Endothelial cell of umbilical vein (primary cell): ENCODE results near the gene IFIT1B. TPM values are rescaled to one million over a fixed set of nuclear protein-coding genes. Genes with fewer than 3 reads are reported as not detected.
A peak's percentile ranks its signal among the peaks of the same experiment; 100 is the strongest.

Experiments
- BruUV-seq: library from RNA; stranded (reverse); fragments of 400-500 nt; replicated peaks from 2 replicates; lab custom pipeline; 2021; lab: Mats Ljungman, UMichigan
- CTCF ChIA-PET: fragments of 300-600, 350-600 bp; sonication (Branson Sonifier 250); formaldehyde crosslinking; loops from one replicate; lab custom pipeline; 2021; ENCODE audit warnings: antibody characterized with exemption, inconsistent platforms; lab: Charles Lee
- POLR2A ChIA-PET: fragments of 300-600, 350-600 bp; sonication (Branson Sonifier 250); formaldehyde crosslinking; loops from one replicate; lab custom pipeline; 2021; ENCODE audit warnings: antibody characterized with exemption, inconsistent platforms; lab: Charles Lee
- DNase-seq: peaks from one replicate; pipeline ENCODE4 v3.0.0-alpha.2; 2011; ENCODE audit warnings: low read depth, low spot score
- FAIRE-seq: peaks from 2 replicates; lab custom pipeline; 2011; peaks lifted over from hg19 to GRCh38; lab: Jason Lieb, UNC
- H2AFZ ChIP-seq: 2 replicates; pipeline ENCODE4 v1.6.0; 2012; ENCODE audit warnings: low read depth, low read length, control low read depth, inconsistent platforms
- H3K27ac ChIP-seq: 2 replicates; pipeline ENCODE4 v1.5.1; 2011; ENCODE audit warnings: low read depth, mild to moderate bottlenecking, control low read depth, low read length, moderate library complexity; ENCODE audit not compliant: insufficient read depth
- H3K27me3 ChIP-seq, 2 experiments: 2 replicates each; pipeline versions ENCODE4 v1.6.0 to v1.6.1; 2011; ENCODE audit warnings: low read length in 2 of 2, mixed read lengths in 1 of 2; ENCODE audit not compliant: control insufficient read depth in 2 of 2, insufficient read depth in 2 of 2
- H3K36me3 ChIP-seq, 2 experiments: 2 replicates in 1 of 2; 3 replicates in 1 of 2; pipeline ENCODE4 v1.5.1; 2011; ENCODE audit warnings: low read length in 2 of 2, mild to moderate bottlenecking in 1 of 2, moderate library complexity in 1 of 2; ENCODE audit not compliant: control insufficient read depth in 2 of 2, insufficient read depth in 2 of 2; ENCODE audit errors: extremely low read depth in 1 of 2
- H3K4me1 ChIP-seq: 3 replicates; pipeline ENCODE4 v1.5.1; 2011; ENCODE audit warnings: mild to moderate bottlenecking, low read length; ENCODE audit not compliant: control insufficient read depth, insufficient read depth; ENCODE audit errors: extremely low read depth
- H3K4me2 ChIP-seq: 2 replicates; pipeline ENCODE4 v1.6.1; 2011; ENCODE audit warnings: low read length, control low read depth, mixed read lengths; ENCODE audit not compliant: insufficient read depth
- H3K4me3 ChIP-seq, 3 experiments: fragments of 200-600 bp in 1 of 3; sonication (generic), shearing (Covaris generic) in 1 of 3; replicated peaks in 1 of 3; 2 replicates each; pipeline ENCODE4 v1.5.1; 2011 to 2016; ENCODE audit warnings: control low read depth in 3 of 3, low read length in 3 of 3, mild to moderate bottlenecking in 2 of 3, inconsistent platforms in 1 of 3, low read depth in 1 of 3, moderate library complexity in 1 of 3; ENCODE audit not compliant: insufficient read depth in 1 of 3
- H3K79me2 ChIP-seq: 2 replicates; pipeline ENCODE4 v1.6.0; 2012; ENCODE audit warnings: low read length, inconsistent platforms; ENCODE audit not compliant: control insufficient read depth, insufficient read depth
- H3K9ac ChIP-seq: replicated peaks from 2 replicates; pipeline ENCODE3; 2011; ENCODE audit warnings: low read length, control low read depth; ENCODE audit not compliant: insufficient read depth; ENCODE audit errors: extremely low read depth
- H3K9me1 ChIP-seq: replicated peaks from 3 replicates; pipeline ENCODE4 v1.6.0; 2011; ENCODE audit warnings: mild to moderate bottlenecking, low read length; ENCODE audit not compliant: control insufficient read depth, insufficient read depth; ENCODE audit errors: extremely low read depth
- H3K9me3 ChIP-seq: replicated peaks from 2 replicates; pipeline ENCODE4 v1.5.1; 2012; ENCODE audit warnings: low read length, inconsistent platforms; ENCODE audit not compliant: control insufficient read depth, insufficient read depth
- H4K20me1 ChIP-seq: replicated peaks from 2 replicates; pipeline ENCODE3; 2011; ENCODE audit warnings: mild to moderate bottlenecking, low read length; ENCODE audit not compliant: control insufficient read depth, insufficient read depth; ENCODE audit errors: extremely low read depth
- FOS ChIP-seq: IDR thresholded peaks from 2 replicates; pipeline ENCODE4 v1.6.1; 2011; ENCODE audit warnings: mild to moderate bottlenecking, low read length, moderate library complexity, borderline replicate concordance; ENCODE audit not compliant: insufficient read depth
- POLR2A ChIP-seq: IDR thresholded peaks from 2 replicates; pipeline ENCODE4 v1.6.1; 2012; ENCODE audit warnings: low read depth, mild to moderate bottlenecking, control low read depth, low read length
- POLR2AphosphoS5 ChIP-seq: IDR thresholded peaks from 2 replicates; pipeline ENCODE4 v1.6.1; 2012; ENCODE audit warnings: low read depth, mild to moderate bottlenecking, control low read depth, low read length, moderate library complexity; ENCODE audit not compliant: insufficient read depth
- dilution Hi-C: fragments of 300-500 bp; cut with MboI; formaldehyde crosslinking; loops from one replicate; pipeline ENCODE4 v1.15.0; 2019; ENCODE audit warnings: low sequenced_read_pairs; ENCODE audit not compliant: extremely low pct_ligation_motif_present
- intact Hi-C: fragments of 100-400 bp; cut with micrococcal nuclease; formaldehyde crosslinking; loops from one replicate; pipeline ENCODE4 v1.10.0; 2022
- polyA plus RNA-seq, 4 experiments: library from polyadenylated mRNA; depleted of rRNA in 3 of 4; stranded (reverse) in 3 of 4; unstranded in 1 of 4; fragments of >200 nt; gene quantifications; 2 replicates each; pipeline versions ENCODE4 v1.2.1 to v1.2.3, GENCODE V29; 2011 to 2012; ENCODE audit warnings: missing spikeins in 1 of 4
- total RNA-seq: library from RNA; stranded (reverse); gene quantifications from 2 replicates; pipeline ENCODE4 v1.2.3, GENCODE V29; 2021
- TF ChIP-seq, protein P1 (sequence below): IDR thresholded peaks from 2 replicates; pipeline ENCODE4 v1.6.1; 2011; ENCODE audit not compliant: insufficient read depth, insufficient read length

Gene IFIT1B
- total and polyA plus RNA-seq, 2 donors (not counting 3 experiments of a cell fraction or from before 2014, with no cell fraction given), result not detected

DNA sequence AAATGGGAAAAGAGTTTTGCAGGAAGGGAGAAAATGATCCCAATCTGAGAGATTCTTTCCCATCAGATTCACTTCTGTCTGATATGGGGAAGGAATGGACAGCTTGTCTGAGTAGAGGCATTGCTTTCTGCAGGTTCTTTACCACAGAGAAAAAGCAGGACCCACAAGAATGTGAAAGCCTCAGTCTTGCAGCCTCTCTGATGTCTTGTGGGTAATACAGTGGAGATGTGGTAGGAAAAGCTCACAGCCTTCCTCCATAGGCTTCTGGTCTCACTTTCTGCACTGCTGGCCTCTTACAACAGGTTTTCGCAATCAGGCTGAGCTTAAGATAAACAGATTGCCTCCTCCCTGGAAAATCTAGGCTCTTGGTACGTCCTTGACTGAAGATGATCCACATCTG, 15.1 kb downstream of the IFIT1B start:
- dilution Hi-C loops, result no loop called here
- Histone ChIP-seq H3K79me2 (no peaks in the 10 kb centered on the region), H3K27ac (no peak overlapping the region), H3K4me2 (peak overlapping the region; percentile 99), H3K4me3 (peak overlapping the region in 1 of 3 experiments; percentile 100), H3K27me3 (no peaks in the 10 kb centered on the region), H3K9me1 (no peaks in the 10 kb centered on the region), H3K4me1 (peaks cover 10% of the 10 kb centered on the region), H2AFZ (peak overlapping the region; percentile 81), H3K36me3 (no peaks in the 10 kb centered on the region), H3K9me3 (no peaks in the 10 kb centered on the region), H3K9ac (no peak overlapping the region), H4K20me1 (no peaks in the 10 kb centered on the region)
- FAIRE-seq (no peak), DNase-seq (no peak)
- ChIA-PET CTCF (interaction anchor here (0.6 to 1.4 kb wide), 3 partner anchors 21 to 1889 kb away, joined by 3 to 6 read pairs (median 5); partner anchors contain the start of gene IFIT5), POLR2A (no interaction called here)
- intact Hi-C loops, result loop anchor here (1.0 kb wide), 1 partner anchor 22 kb away; no protein-coding TSS in a partner anchor
- TF ChIP-seq POLR2AphosphoS5 (no peak), FOS (no peak)
- TF ChIP-seq, protein P1, sequence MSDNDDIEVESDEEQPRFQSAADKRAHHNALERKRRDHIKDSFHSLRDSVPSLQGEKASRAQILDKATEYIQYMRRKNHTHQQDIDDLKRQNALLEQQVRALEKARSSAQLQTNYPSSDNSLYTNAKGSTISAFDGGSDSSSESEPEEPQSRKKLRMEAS, result no peak
- no TSS peak for BruUV-seq

DNA sequence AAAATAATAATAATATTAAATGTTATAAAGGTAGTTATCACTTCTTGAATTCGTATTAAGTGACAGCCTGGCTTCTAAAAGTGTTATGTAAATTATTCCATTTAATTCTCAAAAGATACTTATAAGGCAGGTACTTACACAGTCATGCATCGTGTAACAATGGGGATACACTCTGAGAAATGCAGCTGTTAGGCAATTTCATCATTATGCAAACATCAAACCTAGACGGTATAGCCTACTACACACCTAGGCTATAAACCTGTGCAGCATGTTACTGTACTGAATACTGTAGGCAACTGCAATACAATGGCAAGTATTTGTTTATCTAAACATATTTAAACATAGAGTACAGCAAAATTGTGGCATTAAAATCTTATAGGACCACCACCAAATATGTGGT, 16.0 kb downstream of the IFIT1B start:
- Histone ChIP-seq H3K9me3 (no peaks in the 10 kb centered on the region), H3K9ac (no peak overlapping the region), H3K79me2 (no peaks in the 10 kb centered on the region), H4K20me1 (no peaks in the 10 kb centered on the region), H3K27me3 (no peaks in the 10 kb centered on the region), H3K27ac (no peak overlapping the region), H3K36me3 (no peaks in the 10 kb centered on the region), H2AFZ (no peak overlapping the region), H3K4me1 (peaks cover 10% of the 10 kb centered on the region), H3K9me1 (no peaks in the 10 kb centered on the region), H3K4me2 (no peak overlapping the region), H3K4me3 (no peak overlapping the region)
- ChIA-PET CTCF (no interaction called here), POLR2A (no interaction called here)
- dilution Hi-C loops (no loop called here), intact Hi-C loops (no loop called here)
- BruUV-seq, result no TSS peak
- TF ChIP-seq POLR2A, result no peak
- no peak for FAIRE-seq
- DNase-seq, result no peak
